ENCODE data around the gene PLXNA4.

The PLXNA4 gene

DNA sequence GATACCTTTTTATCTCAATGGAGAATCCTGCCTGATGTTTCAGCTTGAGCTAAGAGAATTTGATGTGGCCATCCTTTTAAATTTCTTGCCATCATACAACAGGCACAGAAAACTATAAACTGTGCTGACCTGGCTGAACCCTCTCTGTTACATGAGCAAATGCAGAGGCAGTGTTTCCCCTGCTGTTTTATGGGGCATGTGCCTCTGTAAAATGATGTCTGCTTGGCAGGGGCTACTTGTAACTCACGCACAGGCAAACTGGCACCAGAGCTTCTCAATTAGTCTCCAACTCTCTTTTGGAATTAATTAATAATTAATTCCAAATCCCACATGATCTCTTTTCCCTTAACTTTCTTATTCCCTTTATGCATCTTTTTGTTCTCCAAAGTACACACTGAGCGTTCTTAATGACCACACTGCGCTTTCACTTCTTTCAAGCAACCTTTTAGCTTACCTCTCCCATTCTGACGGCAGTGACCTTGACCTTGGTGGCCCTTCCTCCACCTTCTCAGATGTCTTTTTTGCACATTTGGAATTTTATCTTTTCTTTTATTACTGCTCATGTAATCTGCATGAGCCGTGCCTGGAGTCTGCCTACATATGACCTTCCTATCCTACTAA lies 334.0 kb downstream of the PLXNA4 start:
- Histone ChIP-seq H2AK5ac (ENCODE audit: low read length) (no peak overlapping the region), H3K18ac (ENCODE audit: low read length) (no peak overlapping the region), H3K27me3 (ENCODE audit: insufficient read depth, low read length) (no peaks in the 10 kb centered on the region), H3K9ac (ENCODE audit: low read length) (no peak overlapping the region), H3K9me3 (ENCODE audit: insufficient read depth, low read depth, low read length) (peaks cover 2% of the 10 kb centered on the region), H2AFZ (ENCODE audit: insufficient read depth, low read length, poor library complexity) (no peak overlapping the region), H4K12ac (ENCODE audit: low read depth, low read length) (no peak overlapping the region), H3K23ac (ENCODE audit: low read length) (no peak overlapping the region), H3K27ac (ENCODE audit: low read depth, low read length) (no peak overlapping the region), H3K4me3 (ENCODE audit: low read depth, low read length) (no peak overlapping the region), H2BK120ac (ENCODE audit: insufficient read depth, low read length, poor library complexity) (no peak overlapping the region), H3K4ac (ENCODE audit: low read depth, low read length) (no peak overlapping the region), H4K8ac (ENCODE audit: low read depth, low read length) (no peak overlapping the region), H3K36me3 (ENCODE audit: control insufficient read depth in 1 of 2, insufficient read depth in 2 of 2, low read length in 2 of 2) (no peaks in the 10 kb centered on the region), H3K4me1 (ENCODE audit: control insufficient read depth in 1 of 2, insufficient read depth in 2 of 2, low read length in 2 of 2) (no peaks in the 10 kb centered on the region), H2BK5ac (ENCODE audit: low read depth, low read length, poor library complexity) (no peak overlapping the region), H3K79me1 (ENCODE audit: low read length) (no peaks in the 10 kb centered on the region), H3K79me2 (ENCODE audit: control insufficient read depth, insufficient read depth, low read length, poor library complexity) (no peaks in the 10 kb centered on the region), H4K91ac (ENCODE audit: low read depth, low read length) (no peak overlapping the region), H3K14ac (ENCODE audit: low read length) (no peak overlapping the region), H3K4me2 (ENCODE audit: low read length) (no peak overlapping the region), H2BK12ac (ENCODE audit: low read length) (no peak overlapping the region)
- no peak for DNase-seq
- no CpG with 5 or more reads among the region's 5 CpGs for WGBS (ENCODE audit: extremely low coverage, insufficient coverage, insufficient read length)

DNA sequence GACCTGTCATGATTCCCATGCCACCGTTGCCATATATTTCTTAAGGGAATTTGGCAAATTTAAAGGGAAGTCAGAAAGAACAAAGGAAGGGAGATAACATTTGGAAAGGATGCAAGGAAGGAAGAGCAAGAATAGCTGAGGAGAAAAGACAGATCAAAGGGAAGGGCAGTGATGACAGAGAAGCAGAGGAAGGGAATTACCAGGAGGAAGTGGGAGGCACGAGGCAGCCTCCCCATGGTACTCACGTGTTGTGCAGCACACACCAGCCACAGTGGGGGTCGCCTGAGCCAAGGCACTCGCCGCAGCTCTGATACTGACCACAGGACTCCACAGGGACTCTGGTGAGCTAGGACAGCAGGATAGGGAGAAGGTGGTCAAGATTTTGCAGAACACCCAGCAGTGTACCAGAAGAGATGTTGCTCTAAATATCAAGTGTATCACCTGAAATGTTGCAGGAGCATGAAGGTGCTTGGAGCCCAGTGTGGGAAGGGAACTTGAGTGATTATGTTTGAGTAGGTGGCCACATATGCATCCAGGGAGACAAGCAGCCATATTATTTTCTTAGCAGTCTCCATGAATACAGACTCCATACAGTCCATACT lies 335.3 kb downstream of the PLXNA4 start:
- Histone ChIP-seq H2BK120ac (ENCODE audit: insufficient read depth, low read length, poor library complexity) (no peak overlapping the region), H3K4me2 (ENCODE audit: low read length) (no peak overlapping the region), H3K36me3 (ENCODE audit: control insufficient read depth in 1 of 2, insufficient read depth in 2 of 2, low read length in 2 of 2) (no peaks in the 10 kb centered on the region), H3K9me3 (ENCODE audit: insufficient read depth, low read depth, low read length) (peaks cover 2% of the 10 kb centered on the region), H2AK5ac (ENCODE audit: low read length) (no peak overlapping the region), H3K4ac (ENCODE audit: low read depth, low read length) (no peak overlapping the region), H4K8ac (ENCODE audit: low read depth, low read length) (no peak overlapping the region), H3K27me3 (ENCODE audit: insufficient read depth, low read length) (no peaks in the 10 kb centered on the region), H3K79me1 (ENCODE audit: low read length) (no peaks in the 10 kb centered on the region), H2BK12ac (ENCODE audit: low read length) (no peak overlapping the region), H3K4me1 (ENCODE audit: control insufficient read depth in 1 of 2, insufficient read depth in 2 of 2, low read length in 2 of 2) (no peaks in the 10 kb centered on the region), H3K9ac (ENCODE audit: low read length) (no peak overlapping the region), H3K23ac (ENCODE audit: low read length) (no peak overlapping the region), H2BK5ac (ENCODE audit: low read depth, low read length, poor library complexity) (no peak overlapping the region), H4K91ac (ENCODE audit: low read depth, low read length) (no peak overlapping the region), H3K27ac (ENCODE audit: low read depth, low read length) (no peak overlapping the region), H3K79me2 (ENCODE audit: control insufficient read depth, insufficient read depth, low read length, poor library complexity) (no peaks in the 10 kb centered on the region), H3K14ac (ENCODE audit: low read length) (no peak overlapping the region), H2AFZ (ENCODE audit: insufficient read depth, low read length, poor library complexity) (no peak overlapping the region), H3K4me3 (ENCODE audit: low read depth, low read length) (no peak overlapping the region), H3K18ac (ENCODE audit: low read length) (no peak overlapping the region), H4K12ac (ENCODE audit: low read depth, low read length) (no peak overlapping the region)
- no peak for DNase-seq
- no CpG with 5 or more reads among the region's 6 CpGs for WGBS (ENCODE audit: extremely low coverage, insufficient coverage, insufficient read length)

DNA sequence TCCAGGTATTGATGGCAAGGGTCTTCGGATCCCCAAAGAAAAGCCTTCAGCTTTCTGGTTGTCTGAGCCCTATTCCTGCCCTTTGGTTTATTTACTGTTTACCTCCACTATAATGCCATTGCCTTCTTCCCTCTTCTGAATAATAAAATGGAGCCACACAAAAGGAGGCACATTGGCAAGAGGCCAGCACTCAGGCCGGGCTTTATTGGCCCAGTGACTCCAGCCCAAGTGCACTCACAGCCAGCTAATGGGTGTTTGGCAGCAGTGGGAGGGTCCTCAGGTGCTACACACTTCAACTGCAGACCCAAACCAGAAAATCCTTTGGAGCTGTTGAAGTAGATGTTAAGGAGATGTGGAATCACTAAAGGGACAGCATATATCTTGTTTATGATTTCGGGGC lies 336.0 kb downstream of the PLXNA4 start:
- H3K79me2 ChIP-seq (ENCODE audit: control insufficient read depth, insufficient read depth, low read length, poor library complexity): no peaks in the 10 kb centered on the region
- H2BK120ac ChIP-seq (ENCODE audit: insufficient read depth, low read length, poor library complexity): no peak overlapping the region
- H3K4me1 ChIP-seq (ENCODE audit: control insufficient read depth in 1 of 2, insufficient read depth in 2 of 2, low read length in 2 of 2): no peaks in the 10 kb centered on the region
- H3K36me3 ChIP-seq (ENCODE audit: control insufficient read depth in 1 of 2, insufficient read depth in 2 of 2, low read length in 2 of 2): no peaks in the 10 kb centered on the region
- no peak overlapping the region for H4K12ac ChIP-seq (ENCODE audit: low read depth, low read length)
- H3K27ac ChIP-seq (ENCODE audit: low read depth, low read length): no peak overlapping the region
- H3K9me3 ChIP-seq (ENCODE audit: insufficient read depth, low read depth, low read length): peaks cover 2% of the 10 kb centered on the region
- H4K91ac ChIP-seq (ENCODE audit: low read depth, low read length): no peak overlapping the region
- no peak overlapping the region for H3K18ac ChIP-seq (ENCODE audit: low read length)
- no peak overlapping the region for H4K8ac ChIP-seq (ENCODE audit: low read depth, low read length)
- no peak overlapping the region for H3K4ac ChIP-seq (ENCODE audit: low read depth, low read length)
- H3K79me1 ChIP-seq (ENCODE audit: low read length): no peaks in the 10 kb centered on the region
- H2BK12ac ChIP-seq (ENCODE audit: low read length): no peak overlapping the region
- no CpG with 5 or more reads among the region's 3 CpGs for WGBS (ENCODE audit: extremely low coverage, insufficient coverage, insufficient read length)
- H3K27me3 ChIP-seq (ENCODE audit: insufficient read depth, low read length): no peaks in the 10 kb centered on the region
- no peak for DNase-seq
- H3K4me2 ChIP-seq (ENCODE audit: low read length): no peak overlapping the region
- no peak overlapping the region for H2AK5ac ChIP-seq (ENCODE audit: low read length)
- H3K14ac ChIP-seq (ENCODE audit: low read length): no peak overlapping the region
- H3K23ac ChIP-seq (ENCODE audit: low read length): no peak overlapping the region
- no peak overlapping the region for H2AFZ ChIP-seq (ENCODE audit: insufficient read depth, low read length, poor library complexity)
- no peak overlapping the region for H2BK5ac ChIP-seq (ENCODE audit: low read depth, low read length, poor library complexity)
- no peak overlapping the region for H3K9ac ChIP-seq (ENCODE audit: low read length)
- no peak overlapping the region for H3K4me3 ChIP-seq (ENCODE audit: low read depth, low read length)

DNA sequence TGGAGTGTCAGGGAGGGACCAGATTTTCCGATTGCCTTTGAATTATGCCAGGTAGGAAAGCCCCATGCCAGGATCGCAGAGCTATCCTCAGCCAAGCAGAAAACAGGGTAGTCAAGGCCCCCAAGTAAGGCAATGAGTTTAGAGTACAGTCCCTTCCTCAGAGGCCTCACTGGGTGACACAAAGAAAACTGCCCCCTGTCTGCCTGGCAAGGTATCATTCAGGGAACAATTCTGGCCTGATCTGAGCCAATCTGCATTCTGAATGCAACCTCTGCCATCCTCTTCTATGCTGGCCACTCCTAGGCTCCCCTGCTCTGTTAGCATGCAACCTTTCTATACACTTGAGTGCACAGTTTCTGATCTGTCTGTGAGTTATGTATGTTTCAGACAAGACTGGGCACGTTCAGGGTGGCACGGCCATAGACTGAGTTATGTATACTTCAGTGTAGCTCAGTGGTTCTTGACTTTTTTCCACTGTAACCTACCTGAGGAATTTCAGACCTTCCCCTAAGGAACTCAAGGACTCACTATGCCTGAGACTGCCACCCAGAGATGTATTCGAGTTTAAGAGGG lies 336.8 kb downstream of the PLXNA4 start:
- no peaks in the 10 kb centered on the region for H3K79me2 ChIP-seq (ENCODE audit: control insufficient read depth, insufficient read depth, low read length, poor library complexity)

More for the DNA sequence above, 336.8 kb downstream of the PLXNA4 start:
- Histone ChIP-seq H3K4me1 (ENCODE audit: control insufficient read depth in 1 of 2, insufficient read depth in 2 of 2, low read length in 2 of 2) (no peaks in the 10 kb centered on the region), H3K27me3 (ENCODE audit: insufficient read depth, low read length) (no peaks in the 10 kb centered on the region), H2AK5ac (ENCODE audit: low read length) (no peak overlapping the region), H3K18ac (ENCODE audit: low read length) (no peak overlapping the region), H3K14ac (ENCODE audit: low read length) (no peak overlapping the region), H3K4me2 (ENCODE audit: low read length) (no peak overlapping the region), H2BK120ac (ENCODE audit: insufficient read depth, low read length, poor library complexity) (no peak overlapping the region), H4K91ac (ENCODE audit: low read depth, low read length) (no peak overlapping the region), H2AFZ (ENCODE audit: insufficient read depth, low read length, poor library complexity) (no peak overlapping the region), H3K79me1 (ENCODE audit: low read length) (no peaks in the 10 kb centered on the region), H3K4ac (ENCODE audit: low read depth, low read length) (no peak overlapping the region), H3K27ac (ENCODE audit: low read depth, low read length) (no peak overlapping the region), H3K4me3 (ENCODE audit: low read depth, low read length) (no peak overlapping the region), H3K9me3 (ENCODE audit: insufficient read depth, low read depth, low read length) (no peaks in the 10 kb centered on the region), H4K12ac (ENCODE audit: low read depth, low read length) (no peak overlapping the region), H2BK5ac (ENCODE audit: low read depth, low read length, poor library complexity) (no peak overlapping the region), H3K23ac (ENCODE audit: low read length) (no peak overlapping the region), H3K9ac (ENCODE audit: low read length) (no peak overlapping the region), H3K36me3 (ENCODE audit: control insufficient read depth in 1 of 2, insufficient read depth in 2 of 2, low read length in 2 of 2) (no peaks in the 10 kb centered on the region), H2BK12ac (ENCODE audit: low read length) (no peak overlapping the region), H4K8ac (ENCODE audit: low read depth, low read length) (no peak overlapping the region)
- WGBS (ENCODE audit: extremely low coverage, insufficient coverage, insufficient read length): no CpG with 5 or more reads among the region's 5 CpGs
- no peak for DNase-seq

All from trophoblast cell (in vitro differentiated cells and primary cell).